ENCODE measurements around the gene SMKR1.

- TF ChIP-seq CTCF (IDR thresholded peaks at IDR 0.05; ENCODE audit: low read depth, low read length) (no peak), EZH2phosphoT487 (IDR thresholded peaks at IDR 0.05; ENCODE audit: low read depth) (no peak)
These were observed 58.5 kb downstream of the SMKR1 start for GRCh38 chr7:129560831-129561230.

All from OCI-LY3 (cell line).